IPS-NIHi7 (cell line): ENCODE measurements around the gene ZNF75A.
"Not testable (repeated sequence)": the region's sequence is repeated elsewhere in the genome, so short reads cannot be mapped to it uniquely, and the experiment has no call there.

Experiments used
- DNase-seq: peaks from one replicate; pipeline ENCODE4 v3.0.0; 2012; ENCODE audit warnings: mixed read lengths; ENCODE audit errors: extremely low spot score

Gene ZNF75A

GRCh38 chr16:3305109-3306068, at the start of gene ZNF75A, which contains the start of gene TIGD7:
Gene ZNF75A (plus strand): TSS chr16:3305497. CDS start chr16:3308429, 2,932 bp downstream.
Gene TIGD7 (minus strand): TSS chr16:3305430. CDS start chr16:3300614, 4,816 bp downstream.
- DNase-seq, result peak; percentile 86

GRCh38 chr16:3256146-3256865, 49.0 kb upstream of the ZNF75A start, which contains the start of gene MEFV:
Gene MEFV (minus strand): TSS chr16:3256633. CDS start chr16:3256587, 46 bp downstream.
- DNase-seq, result no peak

- no peak for DNase-seq
Measured at GRCh38 chr16:3256866-3257465, 48.3 kb upstream of the ZNF75A start.

- DNase-seq, result no peak
Measured at GRCh38 chr16:3259836-3260235, 45.5 kb upstream of the ZNF75A start.

DNA sequence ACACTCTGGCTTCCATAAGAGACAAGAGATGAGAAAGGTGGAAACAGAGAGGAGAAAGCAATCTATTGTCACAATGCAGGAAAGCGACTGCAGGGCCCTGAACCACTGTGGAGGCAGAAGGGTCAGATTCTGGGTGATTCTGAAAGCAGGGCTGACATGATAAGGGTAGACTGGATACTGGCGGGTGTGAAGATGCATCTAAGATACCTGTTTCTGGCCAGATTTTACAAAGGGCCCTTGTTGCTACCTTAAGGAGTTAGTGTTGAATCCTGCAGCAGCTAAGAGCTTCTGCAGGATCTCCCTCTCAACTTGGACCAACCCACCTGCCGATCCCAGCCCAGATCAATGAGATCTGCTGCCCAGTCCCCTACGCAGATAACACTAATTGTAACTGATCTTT, 42.8 kb upstream of the ZNF75A start:
- DNase-seq, result no peak

DNA sequence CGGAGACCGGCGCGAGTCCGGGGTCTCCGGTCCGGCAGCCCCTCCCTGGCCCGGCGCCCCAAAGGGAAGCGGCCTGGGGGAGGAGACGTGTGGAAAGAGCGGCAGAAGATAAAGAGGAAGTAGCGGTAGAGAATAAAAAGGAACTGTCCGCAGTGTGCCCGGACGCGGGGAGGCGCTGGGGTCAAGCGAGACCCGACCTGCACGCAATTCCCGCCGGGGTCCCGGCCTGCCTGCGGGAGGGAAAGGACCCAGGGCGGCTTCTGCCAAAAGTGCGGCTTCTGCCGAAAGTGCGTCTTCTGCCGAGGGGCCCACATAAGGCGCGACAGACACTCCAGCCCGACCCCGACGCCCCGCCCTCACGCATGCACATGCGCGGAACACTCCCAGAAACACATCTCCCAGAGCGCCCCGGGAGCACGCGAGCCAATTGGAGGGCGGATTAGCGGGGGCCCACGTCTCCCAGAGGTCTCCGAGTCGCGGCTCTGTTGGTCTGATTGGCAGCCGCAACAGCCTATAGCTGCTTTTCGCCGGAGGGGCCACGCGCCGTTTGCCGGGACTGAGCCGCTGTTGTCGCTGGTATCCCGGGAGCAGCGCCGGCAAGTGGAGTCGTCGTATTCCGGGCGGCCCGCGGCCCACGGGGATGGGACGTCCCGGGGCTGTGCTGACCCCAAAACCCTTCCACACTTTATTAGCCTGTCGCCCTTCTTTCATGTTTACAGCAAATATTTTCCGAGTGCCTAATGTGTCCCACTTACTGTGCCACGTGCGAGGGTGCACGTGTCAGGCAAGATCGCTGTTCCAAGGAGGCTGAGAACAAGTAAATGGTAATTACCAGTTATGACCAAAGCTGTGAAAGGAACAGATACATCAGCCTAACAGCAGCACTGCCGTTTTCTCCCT, 40.9 kb upstream of the ZNF75A start:
- peak; percentile 97 for DNase-seq

DNA sequence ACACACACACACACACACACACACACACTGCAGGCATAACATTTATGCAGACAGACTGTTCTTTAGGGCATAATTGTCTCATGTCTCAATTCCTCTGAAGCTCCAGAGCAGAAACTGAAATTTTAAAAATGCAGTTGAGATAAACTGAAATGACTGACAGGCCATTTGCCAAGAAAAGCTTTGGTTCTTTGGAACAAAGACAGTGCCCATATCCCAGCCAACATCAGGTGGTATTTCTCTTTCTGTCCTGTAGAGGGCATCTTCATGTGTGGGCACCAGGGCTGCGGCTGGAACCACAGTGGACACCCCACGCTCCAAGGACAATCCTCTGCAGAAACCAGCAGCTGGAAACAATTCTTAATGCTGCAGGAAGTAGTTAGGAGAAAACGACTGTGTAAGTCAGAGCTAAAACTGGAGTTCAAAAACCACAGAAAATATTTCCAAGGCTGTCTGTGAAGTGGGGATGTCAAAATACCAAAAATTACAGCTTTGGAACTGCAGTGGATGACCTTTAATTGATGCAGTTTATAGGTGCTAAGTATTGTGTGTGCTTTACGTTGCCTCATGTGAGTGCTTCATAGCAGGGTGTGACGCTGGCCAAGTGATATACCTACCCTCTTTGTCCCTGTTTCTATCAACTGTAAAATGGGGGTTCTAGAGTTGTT, 38.3 kb upstream of the ZNF75A start:
- DNase-seq, result peak; percentile 35

DNA sequence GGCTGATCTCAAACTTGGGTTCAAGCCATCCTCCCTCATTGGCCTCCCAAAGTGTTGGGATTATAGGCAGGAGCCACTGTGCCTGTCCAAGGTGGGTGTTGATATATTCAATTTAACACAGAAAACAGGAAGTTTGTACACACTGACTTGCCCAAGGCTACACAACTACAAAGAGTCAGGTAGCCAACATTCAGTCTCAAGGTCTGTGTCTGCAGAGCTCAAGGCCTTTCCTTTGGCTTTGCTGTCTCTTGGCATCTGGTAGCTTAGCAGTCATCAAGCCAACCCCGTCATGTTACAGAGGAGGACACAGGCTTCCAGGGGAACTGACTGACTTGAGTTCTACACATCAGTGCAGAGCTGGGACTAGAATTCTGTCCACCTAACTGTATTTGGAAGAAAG, 37.0 kb upstream of the ZNF75A start:
- DNase-seq, result no peak

- not testable (repeated sequence) for DNase-seq
Measured at GRCh38 chr16:3270718-3271117, 34.6 kb upstream of the ZNF75A start.

DNA sequence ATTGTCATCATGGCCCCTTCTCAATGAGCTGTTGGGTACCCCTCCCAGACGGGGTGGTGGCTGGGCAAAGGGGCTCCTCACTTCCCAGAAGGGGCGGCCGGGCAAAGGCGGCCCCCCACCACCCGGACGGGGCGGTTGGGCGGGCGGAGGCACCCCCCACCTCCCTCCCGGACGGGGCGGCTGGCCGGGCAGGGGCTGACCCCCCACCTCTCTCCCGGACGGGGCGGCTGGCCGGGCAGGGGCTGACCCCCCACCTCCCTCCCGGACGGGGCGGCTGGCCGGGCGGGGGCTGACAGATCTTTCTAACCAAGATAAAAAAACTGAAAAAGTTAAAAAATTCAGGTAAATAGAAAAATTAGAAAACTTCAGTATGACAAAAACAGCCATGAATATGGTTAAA, 34.0 kb upstream of the ZNF75A start:
- DNase-seq, result not testable (repeated sequence)

DNA sequence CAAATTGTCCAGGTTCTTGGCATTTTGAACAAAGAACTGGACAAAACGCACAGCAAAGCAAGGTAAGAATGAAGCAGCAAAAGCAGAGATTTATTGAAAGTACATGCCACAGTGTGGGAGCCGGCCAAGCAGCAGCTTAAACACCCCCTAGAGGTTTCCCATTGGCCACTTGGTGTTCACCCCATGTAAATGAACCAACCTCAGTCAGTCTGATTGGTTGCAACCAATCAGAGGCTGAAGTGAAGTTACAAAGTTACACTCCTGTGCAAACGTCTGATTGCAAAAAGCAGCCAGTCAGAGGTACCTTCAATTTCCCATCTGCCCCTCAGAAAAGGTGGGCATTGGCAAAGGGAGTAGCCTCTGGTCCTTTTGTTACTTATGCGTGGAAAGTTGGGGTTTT, 30.8 kb upstream of the ZNF75A start:
- no peak for DNase-seq

- DNase-seq, result no peak
Measured at GRCh38 chr16:3274947-3275346, 30.4 kb upstream of the ZNF75A start.

- DNase-seq, result no peak
Measured at GRCh38 chr16:3276679-3277078, 28.6 kb upstream of the ZNF75A start.

DNA sequence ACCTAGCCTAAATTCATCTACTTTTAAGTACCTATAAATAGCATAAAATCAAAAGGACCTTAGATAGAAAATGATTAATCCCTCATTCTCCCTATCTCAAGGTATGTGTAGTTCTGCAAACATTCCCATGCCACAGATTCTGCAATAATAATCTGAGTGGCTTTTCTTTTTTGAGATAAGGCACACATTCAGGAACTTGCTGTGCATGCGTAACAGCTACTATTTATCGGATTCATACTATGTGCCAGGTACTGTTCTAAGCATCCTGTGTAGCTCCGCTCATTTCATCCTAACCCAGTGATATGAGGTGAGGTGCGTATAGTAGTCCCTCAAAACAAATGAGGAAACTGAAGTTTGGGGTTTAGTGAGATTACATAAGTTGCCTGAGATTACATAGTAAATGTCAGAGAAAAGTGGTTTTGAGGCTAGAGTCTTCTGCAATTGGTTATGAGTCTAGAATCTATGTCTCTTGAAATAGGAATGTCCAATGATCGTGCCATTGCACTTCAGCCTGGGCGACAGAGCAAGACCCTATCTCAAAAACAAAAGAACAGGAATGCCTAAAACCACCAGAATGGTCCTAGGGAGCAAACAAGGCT, 24.0 kb upstream of the ZNF75A start:
- no peak for DNase-seq

DNA sequence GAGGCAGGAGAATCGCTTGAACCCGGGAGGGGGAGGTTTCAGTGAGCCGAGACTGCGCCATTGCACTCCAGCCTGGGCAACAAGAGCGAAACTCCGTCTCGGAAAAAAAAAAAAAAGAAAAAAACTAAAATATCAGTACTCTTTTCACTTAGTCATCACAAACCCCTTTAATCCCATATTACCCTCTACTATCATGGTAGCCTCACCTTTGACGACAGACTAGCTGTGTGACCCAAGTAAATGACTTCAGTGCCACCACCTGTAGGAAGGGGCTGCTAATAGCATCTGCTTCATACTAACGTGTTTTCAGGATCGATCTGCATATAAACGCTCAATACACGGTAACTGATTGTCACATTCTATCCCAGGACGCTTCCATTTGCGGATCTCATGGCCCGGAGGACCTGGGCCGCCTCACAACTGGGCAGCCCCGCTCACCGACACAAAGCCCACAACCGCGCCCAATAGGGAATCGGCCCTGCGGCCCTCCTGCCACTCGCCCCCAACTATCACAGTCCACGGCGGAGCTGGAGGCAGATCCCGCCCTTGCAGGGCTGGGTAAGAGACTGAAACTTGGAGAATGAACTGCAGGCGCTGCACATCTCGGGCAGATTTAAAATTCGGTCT, 23.1 kb upstream of the ZNF75A start:
- peak; percentile 80 for DNase-seq

GRCh38 chr16:3282730-3283542, 22.4 kb upstream of the ZNF75A start, which contains the start of gene ZNF263:
Gene ZNF263 (plus strand): TSS chr16:3283491. CDS start chr16:3283819, 328 bp downstream.
- DNase-seq, result peak; percentile 97

- DNase-seq, result no peak
Measured at GRCh38 chr16:3283543-3284447, 21.5 kb upstream of the ZNF75A start.

- DNase-seq, result no peak
Measured at GRCh38 chr16:3285131-3285530, 20.2 kb upstream of the ZNF75A start.
